ENCODE results near the gene CDH24.

CDH24 gene

GRCh38 chr14:23056956-23057756 is at the start of gene CDH24:
Gene CDH24, minus strand, starts transcription at chr14:23057520. Its CDS starts 1,787 bp downstream, at chr14:23055733.
- H3K4me3 ChIP-seq (ENCODE audit: low read length in 2 of 2), result peak within 1 kb of the TSS; percentile 51 to 78
- H3K9me3 ChIP-seq (ENCODE audit: control insufficient read depth in 2 of 2, low read length in 2 of 2), result no peaks in the 10 kb centered on the region
- H3K36me3 ChIP-seq (ENCODE audit: control insufficient read depth in 2 of 2, insufficient read depth in 2 of 2, low read length in 2 of 2), result peaks cover 14 to 21% of the 10 kb centered on the region in 2 donors
- H3K27ac ChIP-seq (ENCODE audit: low read length), result peak within 1 kb of the TSS; percentile 49
- no peaks in the 10 kb centered on the region for H3K27me3 ChIP-seq (ENCODE audit: control insufficient read depth in 1 of 2, insufficient read depth in 2 of 2, low read length in 2 of 2)
- H3K9ac ChIP-seq (ENCODE audit: low read length in 2 of 2), result peak within 1 kb of the TSS; percentile 55 to 64
- peaks cover 28% of the 10 kb centered on the region for H3K4me1 ChIP-seq (ENCODE audit: control insufficient read depth, insufficient read depth, low read length)

GRCh38 chr14:23106747-23107045 is 49.4 kb upstream of the CDH24 start:
- Histone ChIP-seq H3K27ac (ENCODE audit: low read length) (no peak overlapping the region), H3K4me1 (ENCODE audit: control insufficient read depth, insufficient read depth, low read length) (peaks cover 12% of the 10 kb centered on the region), H3K9ac (ENCODE audit: low read length in 2 of 2) (no peak overlapping the region), H3K36me3 (ENCODE audit: control insufficient read depth in 2 of 2, insufficient read depth in 2 of 2, low read length in 2 of 2) (no peaks in the 10 kb centered on the region), H3K4me3 (ENCODE audit: low read length in 2 of 2) (no peak overlapping the region), H3K27me3 (ENCODE audit: control insufficient read depth in 1 of 2, insufficient read depth in 2 of 2, low read length in 2 of 2) (no peaks in the 10 kb centered on the region), H3K9me3 (ENCODE audit: control insufficient read depth in 2 of 2, low read length in 2 of 2) (no peaks in the 10 kb centered on the region)

GRCh38 chr14:23105348-23105824 is 48.1 kb upstream of the CDH24 start:
- Histone ChIP-seq H3K4me1 (ENCODE audit: control insufficient read depth, insufficient read depth, low read length) (peaks cover 12% of the 10 kb centered on the region), H3K36me3 (ENCODE audit: control insufficient read depth in 2 of 2, insufficient read depth in 2 of 2, low read length in 2 of 2) (no peaks in the 10 kb centered on the region), H3K9me3 (ENCODE audit: control insufficient read depth in 2 of 2, low read length in 2 of 2) (no peaks in the 10 kb centered on the region), H3K9ac (ENCODE audit: low read length in 2 of 2) (no peak overlapping the region), H3K4me3 (ENCODE audit: low read length in 2 of 2) (no peak overlapping the region), H3K27ac (ENCODE audit: low read length) (no peak overlapping the region), H3K27me3 (ENCODE audit: control insufficient read depth in 1 of 2, insufficient read depth in 2 of 2, low read length in 2 of 2) (no peaks in the 10 kb centered on the region)

GRCh38 chr14:23104591-23105347 is 47.4 kb upstream of the CDH24 start, which contains the start of gene CIROP:
Gene CIROP, minus strand, starts transcription at chr14:23104989. Its CDS starts 69 bp downstream, at chr14:23104920.
- Histone ChIP-seq H3K36me3 (ENCODE audit: control insufficient read depth in 2 of 2, insufficient read depth in 2 of 2, low read length in 2 of 2) (no peaks in the 10 kb centered on the region), H3K9ac (ENCODE audit: low read length in 2 of 2) (peak within 1 kb of the TSS; percentile 21 to 23), H3K4me1 (ENCODE audit: control insufficient read depth, insufficient read depth, low read length) (peaks cover 12% of the 10 kb centered on the region), H3K27ac (ENCODE audit: low read length) (no peak within 1 kb of the TSS), H3K4me3 (ENCODE audit: low read length in 2 of 2) (peak within 1 kb of the TSS in 1 of 2 donors; percentile 44), H3K9me3 (ENCODE audit: control insufficient read depth in 2 of 2, low read length in 2 of 2) (no peaks in the 10 kb centered on the region), H3K27me3 (ENCODE audit: control insufficient read depth in 1 of 2, insufficient read depth in 2 of 2, low read length in 2 of 2) (no peaks in the 10 kb centered on the region)

GRCh38 chr14:23104070-23104590 is 46.8 kb upstream of the CDH24 start:
- H3K27ac ChIP-seq (ENCODE audit: low read length), result no peak overlapping the region
- peaks cover 12% of the 10 kb centered on the region for H3K4me1 ChIP-seq (ENCODE audit: control insufficient read depth, insufficient read depth, low read length)
- H3K9ac ChIP-seq (ENCODE audit: low read length in 2 of 2), result peak overlapping the region in 1 of 2 donors; percentile 23
- H3K36me3 ChIP-seq (ENCODE audit: control insufficient read depth in 2 of 2, insufficient read depth in 2 of 2, low read length in 2 of 2), result peaks cover 0 to 1% of the 10 kb centered on the region in 2 donors
- no peaks in the 10 kb centered on the region for H3K27me3 ChIP-seq (ENCODE audit: control insufficient read depth in 1 of 2, insufficient read depth in 2 of 2, low read length in 2 of 2)
- H3K9me3 ChIP-seq (ENCODE audit: control insufficient read depth in 2 of 2, low read length in 2 of 2), result no peaks in the 10 kb centered on the region
- peak overlapping the region in 1 of 2 donors; percentile 44 for H3K4me3 ChIP-seq (ENCODE audit: low read length in 2 of 2)

- H3K4me3 ChIP-seq (ENCODE audit: low read length in 2 of 2), result no peak overlapping the region
- no peak overlapping the region for H3K9ac ChIP-seq (ENCODE audit: low read length in 2 of 2)
- no peak overlapping the region for H3K27ac ChIP-seq (ENCODE audit: low read length)
- H3K4me1 ChIP-seq (ENCODE audit: control insufficient read depth, insufficient read depth, low read length), result peaks cover 12% of the 10 kb centered on the region
- no peaks in the 10 kb centered on the region for H3K9me3 ChIP-seq (ENCODE audit: control insufficient read depth in 2 of 2, low read length in 2 of 2)
- H3K36me3 ChIP-seq (ENCODE audit: control insufficient read depth in 2 of 2, insufficient read depth in 2 of 2, low read length in 2 of 2), result peaks cover 4 to 5% of the 10 kb centered on the region in 2 donors
- no peaks in the 10 kb centered on the region for H3K27me3 ChIP-seq (ENCODE audit: control insufficient read depth in 1 of 2, insufficient read depth in 2 of 2, low read length in 2 of 2)
These were observed 46.3 kb upstream of the CDH24 start for GRCh38 chr14:23103581-23103980.

GRCh38 chr14:23102801-23103200 is 45.5 kb upstream of the CDH24 start:
- H3K9ac ChIP-seq (ENCODE audit: low read length in 2 of 2), result no peak overlapping the region
- H3K4me1 ChIP-seq (ENCODE audit: control insufficient read depth, insufficient read depth, low read length), result peaks cover 12% of the 10 kb centered on the region
- H3K27ac ChIP-seq (ENCODE audit: low read length), result no peak overlapping the region
- H3K36me3 ChIP-seq (ENCODE audit: control insufficient read depth in 2 of 2, insufficient read depth in 2 of 2, low read length in 2 of 2), result peaks cover 12% of the 10 kb centered on the region in 2 donors
- no peaks in the 10 kb centered on the region for H3K27me3 ChIP-seq (ENCODE audit: control insufficient read depth in 1 of 2, insufficient read depth in 2 of 2, low read length in 2 of 2)
- H3K9me3 ChIP-seq (ENCODE audit: control insufficient read depth in 2 of 2, low read length in 2 of 2), result no peaks in the 10 kb centered on the region
- no peak overlapping the region for H3K4me3 ChIP-seq (ENCODE audit: low read length in 2 of 2)

- Histone ChIP-seq H3K9ac (ENCODE audit: low read length in 2 of 2) (no peak overlapping the region), H3K36me3 (ENCODE audit: control insufficient read depth in 2 of 2, insufficient read depth in 2 of 2, low read length in 2 of 2) (peaks cover 14 to 15% of the 10 kb centered on the region in 2 donors)
These were observed 44.8 kb upstream of the CDH24 start for GRCh38 chr14:23101986-23102625.

GRCh38 chr14:23101213-23101970 is 44.1 kb upstream of the CDH24 start:
- Histone ChIP-seq H3K27ac (ENCODE audit: low read length) (no peak overlapping the region), H3K4me1 (ENCODE audit: control insufficient read depth, insufficient read depth, low read length) (peaks cover 19% of the 10 kb centered on the region), H3K36me3 (ENCODE audit: control insufficient read depth in 2 of 2, insufficient read depth in 2 of 2, low read length in 2 of 2) (peaks cover 14 to 15% of the 10 kb centered on the region in 2 donors), H3K9me3 (ENCODE audit: control insufficient read depth in 2 of 2, low read length in 2 of 2) (no peaks in the 10 kb centered on the region), H3K9ac (ENCODE audit: low read length in 2 of 2) (no peak overlapping the region), H3K4me3 (ENCODE audit: low read length in 2 of 2) (no peak overlapping the region), H3K27me3 (ENCODE audit: control insufficient read depth in 1 of 2, insufficient read depth in 2 of 2, low read length in 2 of 2) (no peaks in the 10 kb centered on the region)

More at GRCh38 chr14:23101986-23102625, 44.8 kb upstream of the CDH24 start:
- Histone ChIP-seq H3K4me1 (ENCODE audit: control insufficient read depth, insufficient read depth, low read length) (peaks cover 12% of the 10 kb centered on the region), H3K27me3 (ENCODE audit: control insufficient read depth in 1 of 2, insufficient read depth in 2 of 2, low read length in 2 of 2) (no peaks in the 10 kb centered on the region), H3K9me3 (ENCODE audit: control insufficient read depth in 2 of 2, low read length in 2 of 2) (no peaks in the 10 kb centered on the region), H3K27ac (ENCODE audit: low read length) (no peak overlapping the region), H3K4me3 (ENCODE audit: low read length in 2 of 2) (no peak overlapping the region)

Data from stomach smooth muscle (tissue), 2 donors.